Measurements from ENCODE around the gene CCIN. TPM values are rescaled to one million over a fixed set of nuclear protein-coding genes. Genes with fewer than 3 reads are reported as not detected.

Gene CCIN
- total RNA-seq, 1 donor from 2014 or later: not detected

DNA sequence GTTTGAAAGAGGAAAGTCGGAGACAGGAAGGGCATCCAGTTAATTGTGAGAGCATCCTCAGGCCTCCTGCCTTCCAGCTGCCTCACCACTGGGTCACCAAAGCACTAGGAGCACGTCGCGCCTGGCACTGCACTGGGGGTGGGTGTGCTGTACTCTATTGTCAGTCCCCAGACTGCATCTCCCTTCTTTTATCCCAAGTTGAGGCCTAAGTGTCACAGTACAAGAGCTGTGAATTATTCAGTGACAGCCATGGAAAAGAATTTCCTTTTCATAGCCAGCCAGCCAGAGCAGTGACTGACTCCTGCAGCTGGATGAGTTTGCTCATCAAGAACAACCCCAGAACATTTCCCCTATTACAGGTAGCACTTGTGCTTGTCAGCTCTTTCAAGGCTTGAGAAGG, 37.8 kb downstream of the CCIN start:
- DNase-seq (ENCODE audit: extremely low spot score, unreplicated experiment): no peak
- H3K27ac Mint-ChIP-seq (ENCODE audit: unreplicated experiment): peak overlapping the region; percentile 23
- H3K9me3 Mint-ChIP-seq (ENCODE audit: unreplicated experiment): no peaks in the 10 kb centered on the region
- TF ChIP-seq, protein P1, sequence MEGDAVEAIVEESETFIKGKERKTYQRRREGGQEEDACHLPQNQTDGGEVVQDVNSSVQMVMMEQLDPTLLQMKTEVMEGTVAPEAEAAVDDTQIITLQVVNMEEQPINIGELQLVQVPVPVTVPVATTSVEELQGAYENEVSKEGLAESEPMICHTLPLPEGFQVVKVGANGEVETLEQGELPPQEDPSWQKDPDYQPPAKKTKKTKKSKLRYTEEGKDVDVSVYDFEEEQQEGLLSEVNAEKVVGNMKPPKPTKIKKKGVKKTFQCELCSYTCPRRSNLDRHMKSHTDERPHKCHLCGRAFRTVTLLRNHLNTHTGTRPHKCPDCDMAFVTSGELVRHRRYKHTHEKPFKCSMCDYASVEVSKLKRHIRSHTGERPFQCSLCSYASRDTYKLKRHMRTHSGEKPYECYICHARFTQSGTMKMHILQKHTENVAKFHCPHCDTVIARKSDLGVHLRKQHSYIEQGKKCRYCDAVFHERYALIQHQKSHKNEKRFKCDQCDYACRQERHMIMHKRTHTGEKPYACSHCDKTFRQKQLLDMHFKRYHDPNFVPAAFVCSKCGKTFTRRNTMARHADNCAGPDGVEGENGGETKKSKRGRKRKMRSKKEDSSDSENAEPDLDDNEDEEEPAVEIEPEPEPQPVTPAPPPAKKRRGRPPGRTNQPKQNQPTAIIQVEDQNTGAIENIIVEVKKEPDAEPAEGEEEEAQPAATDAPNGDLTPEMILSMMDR (IDR thresholded peaks at IDR 0.05): no peak
- peaks cover 10% of the 10 kb centered on the region for H3K4me1 Mint-ChIP-seq (ENCODE audit: unreplicated experiment)
- H3K36me3 Mint-ChIP-seq (ENCODE audit: unreplicated experiment): peaks cover 72% of the 10 kb centered on the region
- H3K27me3 Mint-ChIP-seq (ENCODE audit: unreplicated experiment): no peaks in the 10 kb centered on the region
- no peak overlapping the region for H3K4me3 Mint-ChIP-seq (ENCODE audit: unreplicated experiment)

DNA sequence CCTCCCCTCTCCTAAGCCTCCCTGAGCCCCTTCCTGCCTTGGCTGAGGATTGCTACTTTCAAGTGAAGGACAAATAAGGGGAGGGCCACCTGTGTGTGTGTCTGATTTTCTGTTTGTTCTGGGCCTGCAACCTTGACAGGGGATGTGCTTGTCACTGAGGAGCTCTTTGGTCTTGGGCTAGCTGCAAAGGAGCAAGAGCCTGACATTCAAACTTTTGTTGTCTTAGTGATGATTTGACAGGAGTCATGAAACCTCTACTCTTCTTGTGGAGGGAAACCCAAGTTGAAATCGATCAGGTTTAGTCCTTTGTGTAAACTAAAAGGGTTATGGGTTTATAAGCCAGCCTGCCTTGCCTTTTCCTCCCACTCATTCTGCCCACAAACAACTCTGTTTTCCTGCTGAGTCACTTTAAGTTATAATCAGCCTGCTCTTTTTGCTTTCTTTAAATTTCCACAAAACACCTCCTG, 38.4 kb downstream of the CCIN start:
- peak overlapping the region; percentile 54 for H3K27ac Mint-ChIP-seq (ENCODE audit: unreplicated experiment)

DNA sequence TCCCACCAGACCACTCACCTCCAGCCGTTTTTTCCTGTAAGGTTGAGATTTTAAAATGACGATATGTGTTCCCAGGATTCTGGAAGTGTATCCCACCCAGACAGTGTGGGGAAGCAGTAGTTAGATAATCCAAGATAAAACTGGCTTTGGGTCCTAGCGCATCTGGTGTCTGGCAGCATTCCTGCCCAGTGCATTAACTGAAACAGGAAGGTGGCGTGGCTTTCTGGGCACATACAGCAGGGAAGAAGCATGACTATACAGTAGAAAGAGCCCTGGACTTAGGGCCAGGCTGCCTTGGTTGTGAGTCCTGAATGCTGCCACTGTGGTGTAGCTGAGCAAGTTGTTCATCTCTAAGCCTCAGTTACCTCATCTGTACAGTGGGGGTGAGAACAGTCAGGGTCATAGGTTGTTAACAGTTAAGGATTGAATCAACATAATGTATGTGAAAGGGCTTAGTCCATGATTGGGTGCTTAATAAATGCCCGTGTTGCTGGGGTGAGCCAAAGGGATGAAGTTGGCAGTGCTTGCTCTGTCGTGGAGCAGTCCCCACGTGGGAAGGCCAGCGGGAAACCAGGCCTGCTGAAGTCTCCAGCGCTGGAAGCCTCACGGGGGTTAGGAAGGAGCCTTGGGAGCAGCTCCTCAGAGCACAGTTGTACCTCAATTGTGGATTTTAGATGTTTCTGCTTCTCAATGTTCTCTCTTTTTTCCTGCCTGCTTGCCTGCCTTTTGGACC, 39.5 kb downstream of the CCIN start:
- H3K9me3 Mint-ChIP-seq (ENCODE audit: unreplicated experiment): no peaks in the 10 kb centered on the region
- H3K4me3 Mint-ChIP-seq (ENCODE audit: unreplicated experiment): no peak overlapping the region
- peak overlapping the region; percentile 54 for H3K27ac Mint-ChIP-seq (ENCODE audit: unreplicated experiment)
- DNase-seq (ENCODE audit: extremely low spot score, unreplicated experiment): no peak
- H3K27me3 Mint-ChIP-seq (ENCODE audit: unreplicated experiment): no peaks in the 10 kb centered on the region
- peaks cover 69% of the 10 kb centered on the region for H3K36me3 Mint-ChIP-seq (ENCODE audit: unreplicated experiment)
- TF ChIP-seq, protein P1 (IDR thresholded peaks at IDR 0.05): no peak
- H3K4me1 Mint-ChIP-seq (ENCODE audit: unreplicated experiment): peaks cover 10% of the 10 kb centered on the region

More for the DNA sequence above, 38.4 kb downstream of the CCIN start:
- no peaks in the 10 kb centered on the region for H3K9me3 Mint-ChIP-seq (ENCODE audit: unreplicated experiment)
- no peak overlapping the region for H3K4me3 Mint-ChIP-seq (ENCODE audit: unreplicated experiment)
- DNase-seq (ENCODE audit: extremely low spot score, unreplicated experiment): no peak
- H3K27me3 Mint-ChIP-seq (ENCODE audit: unreplicated experiment): no peaks in the 10 kb centered on the region
- TF ChIP-seq, protein P1 (IDR thresholded peaks at IDR 0.05): no peak
- peaks cover 10% of the 10 kb centered on the region for H3K4me1 Mint-ChIP-seq (ENCODE audit: unreplicated experiment)
- peaks cover 72% of the 10 kb centered on the region for H3K36me3 Mint-ChIP-seq (ENCODE audit: unreplicated experiment)

DNA sequence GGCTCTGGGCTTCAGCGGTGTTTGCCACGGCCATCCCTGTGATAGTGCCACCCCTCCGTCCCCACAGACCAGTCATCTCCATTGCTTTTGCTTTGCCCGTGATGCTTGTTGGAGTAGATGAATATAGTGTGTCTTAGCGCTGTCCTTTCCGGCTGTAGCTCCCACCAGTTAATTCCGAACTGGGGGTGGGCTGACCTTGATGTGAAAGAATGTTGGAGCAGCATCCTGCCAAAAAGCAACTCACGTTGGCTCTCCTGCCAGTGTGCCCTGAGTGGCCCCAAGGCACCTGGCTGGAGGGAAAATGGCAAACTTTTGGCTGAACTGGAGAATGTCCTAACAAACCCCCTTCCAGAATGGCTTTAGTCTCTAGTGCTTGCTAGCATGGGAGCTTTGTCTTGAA, 41.5 kb downstream of the CCIN start:
- Mint-ChIP-seq H3K4me1 (ENCODE audit: unreplicated experiment) (peaks cover 11% of the 10 kb centered on the region), H3K36me3 (ENCODE audit: unreplicated experiment) (peaks cover 53% of the 10 kb centered on the region), H3K27me3 (ENCODE audit: unreplicated experiment) (no peaks in the 10 kb centered on the region), H3K4me3 (ENCODE audit: unreplicated experiment) (no peak overlapping the region), H3K9me3 (ENCODE audit: unreplicated experiment) (no peaks in the 10 kb centered on the region), H3K27ac (ENCODE audit: unreplicated experiment) (peak overlapping the region; percentile 12)
- TF ChIP-seq, protein P1 (IDR thresholded peaks at IDR 0.05): no peak
- no peak for DNase-seq (ENCODE audit: extremely low spot score, unreplicated experiment)

DNA sequence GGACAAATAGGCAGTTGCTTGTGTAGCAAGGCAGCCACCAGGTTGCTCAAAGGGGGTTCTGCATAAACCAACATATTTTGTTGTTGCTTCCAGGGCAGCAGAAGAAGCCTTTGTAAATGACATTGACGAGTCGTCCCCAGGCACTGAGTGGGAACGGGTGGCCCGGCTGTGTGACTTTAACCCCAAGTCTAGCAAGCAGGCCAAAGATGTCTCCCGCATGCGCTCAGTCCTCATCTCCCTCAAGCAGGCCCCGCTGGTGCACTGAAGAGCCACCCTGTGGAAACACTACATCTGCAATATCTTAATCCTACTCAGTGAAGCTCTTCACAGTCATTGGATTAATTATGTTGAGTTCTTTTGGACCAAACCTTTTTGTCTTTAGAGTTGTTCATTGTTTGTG, 42.3 kb downstream of the CCIN start:
- H3K36me3 Mint-ChIP-seq (ENCODE audit: unreplicated experiment): peaks cover 51% of the 10 kb centered on the region
- no peak overlapping the region for H3K4me3 Mint-ChIP-seq (ENCODE audit: unreplicated experiment)
- peaks cover 13% of the 10 kb centered on the region for H3K4me1 Mint-ChIP-seq (ENCODE audit: unreplicated experiment)
- H3K27ac Mint-ChIP-seq (ENCODE audit: unreplicated experiment): no peak overlapping the region
- TF ChIP-seq, protein P1 (IDR thresholded peaks at IDR 0.05): no peak
- no peaks in the 10 kb centered on the region for H3K9me3 Mint-ChIP-seq (ENCODE audit: unreplicated experiment)
- H3K27me3 Mint-ChIP-seq (ENCODE audit: unreplicated experiment): no peaks in the 10 kb centered on the region
- DNase-seq (ENCODE audit: extremely low spot score, unreplicated experiment): no peak
